KMS-11 (cell line): ENCODE data around the gene LIME1.

ENCODE experiments used
- H2AFZ ChIP-seq: fragments of 200-600 bp; sonication (generic); 2 replicates; pipeline ENCODE4 v1.6.1; 2016; ENCODE audit warnings: antibody characterized with exemption, mixed run types, low read depth
- H3K27ac ChIP-seq: fragments of 200-600 bp; sonication (generic); 2 replicates; pipeline ENCODE4 v1.6.1; 2016; ENCODE audit warnings: mild to moderate bottlenecking, mixed run types
- H3K27me3 ChIP-seq: fragments of 200-600 bp; sonication (generic); 2 replicates; pipeline ENCODE4 v1.6.1; 2017; ENCODE audit warnings: mild to moderate bottlenecking, low read depth, mixed run types, moderate library complexity; ENCODE audit not compliant: insufficient read depth
- H3K36me3 ChIP-seq: fragments of 200-600 bp; sonication (generic); 2 replicates; pipeline ENCODE4 v1.6.1; 2017; ENCODE audit warnings: mild to moderate bottlenecking, mixed run types; ENCODE audit not compliant: insufficient read depth
- H3K4me1 ChIP-seq: fragments of 200-600 bp; sonication (generic); 2 replicates; pipeline ENCODE4 v1.6.1; 2016; ENCODE audit warnings: mild to moderate bottlenecking, low read depth, mixed run types; ENCODE audit not compliant: poor library complexity, severe bottlenecking
- H3K4me2 ChIP-seq: fragments of 200-600 bp; sonication (generic); 2 replicates; pipeline ENCODE4 v1.7.0; 2016; ENCODE audit warnings: mild to moderate bottlenecking, mixed run types
- H3K4me3 ChIP-seq: fragments of 200-600 bp; sonication (generic); IDR thresholded peaks from 2 replicates; pipeline ENCODE4 v1.6.1; 2017; ENCODE audit warnings: low read depth, low read length, mixed read lengths; ENCODE audit not compliant: insufficient read depth
- H3K79me2 ChIP-seq: fragments of 200-600 bp; sonication (generic); 2 replicates; pipeline ENCODE4 v1.6.1; 2016; ENCODE audit warnings: low read depth, mixed run types; ENCODE audit not compliant: insufficient read depth
- H3K9ac ChIP-seq: fragments of 200-600 bp; sonication (generic); 2 replicates; pipeline ENCODE4 v1.6.1; 2016; ENCODE audit warnings: mild to moderate bottlenecking, mixed run types
- H4K20me1 ChIP-seq: fragments of 200-600 bp; sonication (generic); 2 replicates; pipeline ENCODE4 v1.6.1; 2016; ENCODE audit warnings: mild to moderate bottlenecking, mixed run types; ENCODE audit not compliant: insufficient read depth
- TF ChIP-seq, protein P1 (sequence below): fragments of 200-600 bp; sonication (generic); conservative IDR thresholded peaks from 2 replicates; pipeline ENCODE4 v1.6.1; 2017; ENCODE audit warnings: low read depth, mild to moderate bottlenecking, antibody characterized with exemption, low read length, moderate library complexity, mixed read lengths

LIME1 gene

DNA sequence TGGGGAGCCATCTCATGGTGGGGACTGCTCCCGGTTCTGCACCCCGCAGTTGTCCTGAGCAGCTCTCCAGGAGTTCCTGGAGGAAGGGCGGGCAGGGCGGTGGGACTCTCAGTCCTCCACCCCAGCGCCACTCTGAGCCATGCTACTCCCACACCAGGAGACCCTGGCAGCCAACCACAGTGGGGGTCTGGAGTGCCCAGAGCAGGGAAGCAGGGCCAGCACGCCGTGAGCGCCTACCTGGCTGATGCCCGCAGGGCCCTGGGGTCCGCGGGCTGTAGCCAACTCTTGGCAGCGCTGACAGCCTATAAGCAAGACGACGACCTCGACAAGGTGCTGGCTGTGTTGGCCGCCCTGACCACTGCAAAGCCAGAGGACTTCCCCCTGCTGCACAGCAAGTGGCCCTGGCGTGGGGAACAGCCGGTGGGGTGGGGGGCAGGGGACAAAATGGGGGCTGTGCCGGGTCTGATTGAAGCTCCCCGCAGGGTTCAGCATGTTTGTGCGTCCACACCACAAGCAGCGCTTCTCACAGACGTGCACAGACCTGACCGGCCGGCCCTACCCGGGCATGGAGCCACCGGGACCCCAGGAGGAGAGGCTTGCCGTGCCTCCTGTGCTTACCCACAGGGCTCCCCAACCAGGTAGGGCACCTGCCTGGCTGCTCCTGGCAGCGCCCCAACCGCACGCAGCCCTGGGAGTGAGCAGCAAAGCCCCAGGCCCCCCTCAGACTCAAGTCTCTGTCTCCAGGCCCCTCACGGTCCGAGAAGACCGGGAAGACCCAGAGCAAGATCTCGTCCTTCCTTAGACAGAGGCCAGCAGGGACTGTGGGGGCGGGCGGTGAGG lies 41.7 kb upstream of the LIME1 start:
- Histone ChIP-seq H3K4me2 (no peak overlapping the region), H3K4me1 (no peaks in the 10 kb centered on the region), H3K79me2 (no peaks in the 10 kb centered on the region), H3K4me3 (no peak overlapping the region), H3K9ac (no peak overlapping the region), H3K36me3 (no peaks in the 10 kb centered on the region), H3K27ac (no peak overlapping the region), H4K20me1 (no peaks in the 10 kb centered on the region), H3K27me3 (no peaks in the 10 kb centered on the region; the same call in 1 of the 2 replicates), H2AFZ (no peak overlapping the region)
- TF ChIP-seq, protein P1, sequence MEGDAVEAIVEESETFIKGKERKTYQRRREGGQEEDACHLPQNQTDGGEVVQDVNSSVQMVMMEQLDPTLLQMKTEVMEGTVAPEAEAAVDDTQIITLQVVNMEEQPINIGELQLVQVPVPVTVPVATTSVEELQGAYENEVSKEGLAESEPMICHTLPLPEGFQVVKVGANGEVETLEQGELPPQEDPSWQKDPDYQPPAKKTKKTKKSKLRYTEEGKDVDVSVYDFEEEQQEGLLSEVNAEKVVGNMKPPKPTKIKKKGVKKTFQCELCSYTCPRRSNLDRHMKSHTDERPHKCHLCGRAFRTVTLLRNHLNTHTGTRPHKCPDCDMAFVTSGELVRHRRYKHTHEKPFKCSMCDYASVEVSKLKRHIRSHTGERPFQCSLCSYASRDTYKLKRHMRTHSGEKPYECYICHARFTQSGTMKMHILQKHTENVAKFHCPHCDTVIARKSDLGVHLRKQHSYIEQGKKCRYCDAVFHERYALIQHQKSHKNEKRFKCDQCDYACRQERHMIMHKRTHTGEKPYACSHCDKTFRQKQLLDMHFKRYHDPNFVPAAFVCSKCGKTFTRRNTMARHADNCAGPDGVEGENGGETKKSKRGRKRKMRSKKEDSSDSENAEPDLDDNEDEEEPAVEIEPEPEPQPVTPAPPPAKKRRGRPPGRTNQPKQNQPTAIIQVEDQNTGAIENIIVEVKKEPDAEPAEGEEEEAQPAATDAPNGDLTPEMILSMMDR: no peak

DNA sequence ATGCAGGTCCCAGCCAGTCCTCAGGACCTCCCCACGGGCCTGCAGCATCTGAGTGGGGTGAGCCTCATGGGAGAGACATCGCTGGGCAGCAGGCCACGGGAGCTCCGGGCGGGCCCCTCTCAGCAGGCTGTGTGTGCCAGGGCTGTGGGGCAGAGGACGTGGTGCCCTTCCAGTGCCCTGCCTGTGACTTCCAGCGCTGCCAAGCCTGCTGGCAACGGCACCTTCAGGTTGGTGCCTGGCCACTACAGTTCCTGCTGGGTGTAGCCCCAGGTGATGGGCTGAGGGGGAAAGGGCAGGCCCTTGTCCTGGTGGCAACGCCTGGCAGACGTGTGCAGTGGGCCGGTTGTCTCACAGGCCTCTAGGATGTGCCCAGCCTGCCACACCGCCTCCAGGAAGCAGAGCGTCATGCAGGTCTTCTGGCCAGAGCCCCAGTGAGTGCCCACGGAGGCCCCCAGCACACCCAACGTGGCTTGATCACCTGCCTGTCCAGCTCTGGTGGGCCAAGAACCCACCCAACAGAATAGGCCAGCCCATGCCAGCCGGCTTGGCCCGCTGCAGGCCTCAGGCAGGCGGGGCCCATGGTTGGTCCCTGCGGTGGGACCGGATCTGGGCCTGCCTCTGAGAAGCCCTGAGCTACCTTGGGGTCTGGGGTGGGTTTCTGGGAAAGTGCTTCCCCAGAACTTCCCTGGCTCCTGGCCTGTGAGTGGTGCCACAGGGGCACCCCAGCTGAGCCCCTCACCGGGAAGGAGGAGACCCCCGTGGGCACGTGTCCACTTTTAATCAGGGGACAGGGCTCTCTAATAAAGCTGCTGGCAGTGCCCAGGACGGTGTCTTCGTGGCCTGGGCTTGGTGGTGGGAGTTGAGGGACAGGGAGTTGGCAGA lies 40.8 kb upstream of the LIME1 start:
- H3K4me1 ChIP-seq: no peaks in the 10 kb centered on the region
- no peak overlapping the region for H2AFZ ChIP-seq
- no peak overlapping the region for H3K9ac ChIP-seq
- H3K36me3 ChIP-seq: no peaks in the 10 kb centered on the region
- H4K20me1 ChIP-seq: no peaks in the 10 kb centered on the region
- no peak overlapping the region for H3K4me2 ChIP-seq
- H3K27ac ChIP-seq: no peak overlapping the region
- no peak overlapping the region for H3K4me3 ChIP-seq
- H3K27me3 ChIP-seq: no peaks in the 10 kb centered on the region; the same call in 1 of the 2 replicates
- no peaks in the 10 kb centered on the region for H3K79me2 ChIP-seq
- TF ChIP-seq, protein P1: no peak

- no peaks in the 10 kb centered on the region for H4K20me1 ChIP-seq
- H3K36me3 ChIP-seq: no peaks in the 10 kb centered on the region
- TF ChIP-seq, protein P1: no peak
- H3K27ac ChIP-seq: no peak overlapping the region
- H3K4me1 ChIP-seq: no peaks in the 10 kb centered on the region
- H3K79me2 ChIP-seq: no peaks in the 10 kb centered on the region
- no peak overlapping the region for H3K4me2 ChIP-seq
- no peak overlapping the region for H3K9ac ChIP-seq
- no peaks in the 10 kb centered on the region; the same call in 1 of the 2 replicates for H3K27me3 ChIP-seq
- H3K4me3 ChIP-seq: no peak overlapping the region
- no peak overlapping the region for H2AFZ ChIP-seq
Observed at GRCh38 chr20:63696306-63696627, 40.2 kb upstream of the LIME1 start.

DNA sequence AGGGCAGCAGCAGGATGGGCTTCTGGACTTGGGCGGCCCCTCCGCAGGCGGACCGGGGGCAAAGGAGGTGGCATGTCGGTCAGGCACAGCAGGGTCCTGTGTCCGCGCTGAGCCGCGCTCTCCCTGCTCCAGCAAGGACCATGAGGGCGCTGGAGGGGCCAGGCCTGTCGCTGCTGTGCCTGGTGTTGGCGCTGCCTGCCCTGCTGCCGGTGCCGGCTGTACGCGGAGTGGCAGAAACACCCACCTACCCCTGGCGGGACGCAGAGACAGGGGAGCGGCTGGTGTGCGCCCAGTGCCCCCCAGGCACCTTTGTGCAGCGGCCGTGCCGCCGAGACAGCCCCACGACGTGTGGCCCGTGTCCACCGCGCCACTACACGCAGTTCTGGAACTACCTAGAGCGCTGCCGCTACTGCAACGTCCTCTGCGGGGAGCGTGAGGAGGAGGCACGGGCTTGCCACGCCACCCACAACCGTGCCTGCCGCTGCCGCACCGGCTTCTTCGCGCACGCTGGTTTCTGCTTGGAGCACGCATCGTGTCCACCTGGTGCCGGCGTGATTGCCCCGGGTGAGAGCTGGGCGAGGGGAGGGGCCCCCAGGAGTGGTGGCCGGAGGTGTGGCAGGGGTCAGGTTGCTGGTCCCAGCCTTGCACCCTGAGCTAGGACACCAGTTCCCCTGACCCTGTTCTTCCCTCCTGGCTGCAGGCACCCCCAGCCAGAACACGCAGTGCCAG lies 39.7 kb upstream of the LIME1 start, which contains the start of gene TNFRSF6B:
TNFRSF6B (plus strand) TSS at position 25 of the 729 bp plus-strand sequence; CDS start at position 141, 116 bp downstream.
- no peaks in the 10 kb centered on the region; the same call in 1 of the 2 replicates for H3K27me3 ChIP-seq
- H3K4me3 ChIP-seq: no peak within 1 kb of the TSS
- H3K36me3 ChIP-seq: no peaks in the 10 kb centered on the region
- H3K4me1 ChIP-seq: no peaks in the 10 kb centered on the region
- no peak within 1 kb of the TSS for H3K27ac ChIP-seq
- no peaks in the 10 kb centered on the region for H4K20me1 ChIP-seq
- no peak within 1 kb of the TSS for H3K4me2 ChIP-seq
- no peak within 1 kb of the TSS for H2AFZ ChIP-seq
- no peaks in the 10 kb centered on the region for H3K79me2 ChIP-seq
- TF ChIP-seq, protein P1: no peak
- no peak within 1 kb of the TSS for H3K9ac ChIP-seq
